CD4-positive, CD25-positive, alpha-beta regulatory T cell (primary cell): ENCODE data around the gene NDRG2. TPM values are rescaled to one million over a fixed set of nuclear protein-coding genes. Genes with fewer than 3 reads are reported as not detected.

Source experiments
- ATAC-seq, 2 donors: fragments of 150-1000 bp; cut with Tn5 transposase; one replicate each; pipeline ENCODE4 v1.10.0; 2021; ENCODE audit warnings: low read depth in 2 of 2, moderate number of reproducible peaks in 2 of 2, moderate library complexity in 1 of 2
- DNase-seq, 3 donors: peaks; one replicate each; pipeline versions ENCODE4 v3.0.0 to v3.0.0-alpha.2; 2012 to 2022; ENCODE audit warnings: mixed read lengths in 1 of 3
- H3K27ac ChIP-seq: one replicate; pipeline ENCODE4 v1.7.0; 2013; ENCODE audit warnings: mild to moderate bottlenecking, low read length; ENCODE audit not compliant: insufficient read depth, poor library complexity, severe bottlenecking
- H3K27me3 ChIP-seq: one replicate; pipeline ENCODE4 v1.7.0; 2013; ENCODE audit warnings: low read length; ENCODE audit not compliant: control insufficient read depth, insufficient read depth
- H3K36me3 ChIP-seq: one replicate; pipeline ENCODE4 v1.7.0; 2013; ENCODE audit warnings: mild to moderate bottlenecking, low read length, moderate library complexity; ENCODE audit not compliant: control insufficient read depth, insufficient read depth
- H3K4me1 ChIP-seq: 2 replicates; pipeline ENCODE4 v1.7.0; 2013; ENCODE audit warnings: mild to moderate bottlenecking, low read length; ENCODE audit not compliant: insufficient read depth, control insufficient read depth, poor library complexity, severe bottlenecking
- H3K4me3 ChIP-seq: one replicate; pipeline ENCODE4 v1.7.0; 2013; ENCODE audit warnings: low read depth, mild to moderate bottlenecking, low read length, moderate library complexity
- H3K9me3 ChIP-seq, 2 experiments: 1 replicate in 1 of 2; 2 replicates in 1 of 2; pipeline ENCODE4 v1.7.0; 2013; ENCODE audit warnings: low read length in 2 of 2, mild to moderate bottlenecking in 1 of 2, moderate library complexity in 1 of 2; ENCODE audit not compliant: control insufficient read depth in 2 of 2
- H3K27ac Mint-ChIP-seq, 3 donors: one replicate each; pipeline ENCODE4 v1.8.0; 2020 to 2022; ENCODE audit warnings: mild to moderate bottlenecking in 3 of 3, mixed read lengths in 3 of 3, moderate library complexity in 2 of 3
- H3K27me3 Mint-ChIP-seq: one replicate; pipeline ENCODE4 v1.8.0; 2022; ENCODE audit warnings: mild to moderate bottlenecking, mixed read lengths
- H3K36me3 Mint-ChIP-seq: one replicate; pipeline ENCODE4 v1.8.0; 2020; ENCODE audit warnings: mixed read lengths
- H3K4me1 Mint-ChIP-seq, 4 donors: one replicate each; pipeline ENCODE4 v1.8.0; 2020 to 2022; ENCODE audit warnings: mixed read lengths in 4 of 4, mild to moderate bottlenecking in 1 of 4
- H3K4me3 Mint-ChIP-seq, 4 donors: one replicate each; pipeline ENCODE4 v1.8.0; 2020 to 2022; ENCODE audit warnings: mild to moderate bottlenecking in 4 of 4, mixed read lengths in 4 of 4, moderate library complexity in 3 of 4
- H3K9me3 Mint-ChIP-seq, 7 donors: one replicate each; pipeline ENCODE4 v1.8.0; 2020 to 2022; ENCODE audit warnings: mixed read lengths in 7 of 7, mild to moderate bottlenecking in 3 of 7, moderate library complexity in 2 of 7
- polyA plus RNA-seq, 4 donors: library from polyadenylated mRNA; unstranded; fragments of 300-500 nt; fragmentation: Illumina TruSeq; gene quantifications; one replicate each; pipeline ENCODE4 v1.2.3, GENCODE V29; 2021
- total RNA-seq: library from RNA; stranded (reverse); gene quantifications from one replicate; pipeline ENCODE4 v1.2.3, GENCODE V29; 2022

NDRG2 gene
- total and polyA plus RNA-seq, 5 donors from 2014 or later, result 13.3 to 19.6 (median 17.2) TPM

GRCh38 chr14:20982646-20983369, 42.1 kb downstream of the NDRG2 start:
- Histone ChIP-seq H3K27me3 (peaks cover 6% of the 10 kb centered on the region), H3K4me1 (no peaks in the 10 kb centered on the region), H3K27ac (no peak overlapping the region), H3K9me3 (no peaks in the 10 kb centered on the region), H3K4me3 (no peak overlapping the region), H3K36me3 (no peaks in the 10 kb centered on the region)
- Mint-ChIP-seq H3K27ac (no peak overlapping the region), H3K4me3 (no peak overlapping the region), H3K9me3 (no peaks in the 10 kb centered on the region), H3K27me3 (peaks cover 28% of the 10 kb centered on the region), H3K36me3 (no peaks in the 10 kb centered on the region), H3K4me1 (no peaks in the 10 kb centered on the region)
- DNase-seq, result no peak
- no peak for ATAC-seq

- no peaks in the 10 kb centered on the region for H3K36me3 Mint-ChIP-seq
- no peak overlapping the region for H3K4me3 Mint-ChIP-seq
- H3K27ac ChIP-seq, result no peak overlapping the region
- no peaks in the 10 kb centered on the region for H3K4me1 ChIP-seq
- no peak for ATAC-seq
- peaks cover 6% of the 10 kb centered on the region for H3K27me3 ChIP-seq
- H3K36me3 ChIP-seq, result no peaks in the 10 kb centered on the region
- no peaks in the 10 kb centered on the region for H3K9me3 ChIP-seq
- H3K9me3 Mint-ChIP-seq, result no peaks in the 10 kb centered on the region
- DNase-seq, result no peak
- H3K4me1 Mint-ChIP-seq, result no peaks in the 10 kb centered on the region
- no peak overlapping the region for H3K27ac Mint-ChIP-seq
- no peak overlapping the region for H3K4me3 ChIP-seq
- peaks cover 29% of the 10 kb centered on the region for H3K27me3 Mint-ChIP-seq
Measured at GRCh38 chr14:20980906-20981305, 44.0 kb downstream of the NDRG2 start.

GRCh38 chr14:20978687-20979086, 46.2 kb downstream of the NDRG2 start:
- DNase-seq (no peak), ATAC-seq (no peak)
- no peaks in the 10 kb centered on the region for H3K36me3 ChIP-seq
- no peaks in the 10 kb centered on the region for H3K4me1 Mint-ChIP-seq
- H3K9me3 ChIP-seq, result no peaks in the 10 kb centered on the region
- H3K36me3 Mint-ChIP-seq, result no peaks in the 10 kb centered on the region
- H3K4me1 ChIP-seq, result no peaks in the 10 kb centered on the region
- H3K4me3 Mint-ChIP-seq, result no peak overlapping the region
- H3K27ac ChIP-seq, result no peak overlapping the region
- peaks cover 5% of the 10 kb centered on the region for H3K27me3 ChIP-seq
- H3K4me3 ChIP-seq, result no peak overlapping the region
- peaks cover 36% of the 10 kb centered on the region for H3K27me3 Mint-ChIP-seq
- H3K27ac Mint-ChIP-seq, result no peak overlapping the region
- no peaks in the 10 kb centered on the region for H3K9me3 Mint-ChIP-seq

- Mint-ChIP-seq H3K4me1 (peaks cover under 1 to 5% (median 3%) of the 10 kb centered on the region in 4 donors), H3K4me3 (no peak overlapping the region), H3K27ac (no peak overlapping the region), H3K27me3 (peaks cover 43% of the 10 kb centered on the region), H3K9me3 (peaks cover 0 to 2% (median 0%) of the 10 kb centered on the region in 7 donors), H3K36me3 (no peaks in the 10 kb centered on the region)
- Histone ChIP-seq H3K27me3 (peaks cover 10% of the 10 kb centered on the region), H3K9me3 (no peaks in the 10 kb centered on the region), H3K4me3 (no peak overlapping the region), H3K36me3 (no peaks in the 10 kb centered on the region), H3K27ac (no peak overlapping the region), H3K4me1 (peaks cover 6% of the 10 kb centered on the region)
- no peak for DNase-seq
- ATAC-seq, result no peak
Measured at GRCh38 chr14:20976291-20976690, 48.6 kb downstream of the NDRG2 start.

GRCh38 chr14:20973501-20973900, 51.4 kb downstream of the NDRG2 start:
- Mint-ChIP-seq H3K27me3 (peaks cover 45% of the 10 kb centered on the region), H3K27ac (no peak overlapping the region), H3K36me3 (no peaks in the 10 kb centered on the region), H3K4me3 (no peak overlapping the region), H3K9me3 (peaks cover 0 to 2% (median 0%) of the 10 kb centered on the region in 7 donors), H3K4me1 (peaks cover 6 to 12% (median 11%) of the 10 kb centered on the region in 4 donors)
- Histone ChIP-seq H3K27ac (no peak overlapping the region), H3K27me3 (peaks cover 14% of the 10 kb centered on the region), H3K4me1 (peaks cover 15% of the 10 kb centered on the region), H3K9me3 (no peaks in the 10 kb centered on the region), H3K4me3 (no peak overlapping the region), H3K36me3 (no peaks in the 10 kb centered on the region)
- DNase-seq (no peak), ATAC-seq (no peak)

GRCh38 chr14:20971705-20972021, 53.2 kb downstream of the NDRG2 start:
- Mint-ChIP-seq H3K27ac (peak overlapping the region in 2 of 3 donors; percentile 74 to 77), H3K27me3 (peaks cover 50% of the 10 kb centered on the region), H3K9me3 (peaks cover 0 to 2% (median 0%) of the 10 kb centered on the region in 7 donors), H3K36me3 (no peaks in the 10 kb centered on the region), H3K4me1 (peaks cover 6 to 12% (median 11%) of the 10 kb centered on the region in 4 donors), H3K4me3 (peak overlapping the region; percentile 86 to 90 (median 88))
- DNase-seq (no peak), ATAC-seq (peak in 1 of 2 donors; percentile 27)
- no peak overlapping the region for H3K4me3 ChIP-seq
- no peaks in the 10 kb centered on the region for H3K36me3 ChIP-seq
- peaks cover 31% of the 10 kb centered on the region for H3K27me3 ChIP-seq
- H3K4me1 ChIP-seq, result peaks cover 15% of the 10 kb centered on the region
- no peaks in the 10 kb centered on the region for H3K9me3 ChIP-seq
- H3K27ac ChIP-seq, result no peak overlapping the region

- ATAC-seq, result peak; percentile 87 to 88
- H3K9me3 ChIP-seq, result no peaks in the 10 kb centered on the region
- Mint-ChIP-seq H3K27me3 (peaks cover 50% of the 10 kb centered on the region), H3K36me3 (no peaks in the 10 kb centered on the region), H3K9me3 (peaks cover 0 to 2% (median 0%) of the 10 kb centered on the region in 7 donors), H3K27ac (peak overlapping the region in 2 of 3 donors; percentile 74 to 77), H3K4me1 (peaks cover 6 to 12% (median 11%) of the 10 kb centered on the region in 4 donors), H3K4me3 (peak overlapping the region; percentile 86 to 90 (median 88))
- H3K27me3 ChIP-seq, result peaks cover 34% of the 10 kb centered on the region
- H3K4me1 ChIP-seq, result peaks cover 15% of the 10 kb centered on the region
- DNase-seq, result peak; percentile 63 to 81 (median 74)
- H3K4me3 ChIP-seq, result peak overlapping the region; percentile 78
- H3K36me3 ChIP-seq, result no peaks in the 10 kb centered on the region
- no peak overlapping the region for H3K27ac ChIP-seq
Measured at GRCh38 chr14:20970983-20971704, 53.7 kb downstream of the NDRG2 start.
